HL-60/S4 (cell line): Measurements from ENCODE around the gene PTAFR.
"Not testable (repeated sequence)": the region's sequence is repeated elsewhere in the genome, so short reads cannot be mapped to it uniquely, and the experiment has no call there.

ENCODE experiments used
- in situ Hi-C: fragments of 300-500 bp; cut with MboI; formaldehyde crosslinking; loops from 2 replicates; pipeline ENCODE4 v1.14.3; 2022; ENCODE audit warnings: low sequenced_read_pairs

The PTAFR gene

GRCh38 chr1:28145728-28146127 lies 30.8 kb downstream of the PTAFR start:
- in situ Hi-C loops, result no loop called here

GRCh38 chr1:28144203-28145135 lies 32.0 kb downstream of the PTAFR start:
- in situ Hi-C loops, result no loop called here

GRCh38 chr1:28143496-28144202 lies 32.8 kb downstream of the PTAFR start:
- in situ Hi-C loops, result no loop called here

DNA sequence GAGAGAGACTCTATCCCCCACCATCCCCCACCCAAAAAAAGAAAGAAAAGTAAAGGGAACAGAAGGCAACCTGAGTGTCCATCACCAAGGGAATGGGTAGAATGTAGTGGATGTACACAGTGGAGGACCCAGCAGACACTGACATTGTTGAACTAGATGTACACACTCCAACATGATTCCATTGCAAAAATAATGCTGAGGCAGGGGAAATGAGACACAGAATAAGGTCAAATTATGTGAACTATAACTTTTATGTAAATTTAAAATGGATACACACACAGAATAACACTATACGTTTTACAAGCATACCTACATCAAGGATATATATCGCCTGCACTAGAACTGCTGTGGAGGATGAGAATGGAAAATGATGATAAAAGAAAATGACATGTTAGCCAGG lies 34.8 kb downstream of the PTAFR start:
- in situ Hi-C loops, result no loop called here

DNA sequence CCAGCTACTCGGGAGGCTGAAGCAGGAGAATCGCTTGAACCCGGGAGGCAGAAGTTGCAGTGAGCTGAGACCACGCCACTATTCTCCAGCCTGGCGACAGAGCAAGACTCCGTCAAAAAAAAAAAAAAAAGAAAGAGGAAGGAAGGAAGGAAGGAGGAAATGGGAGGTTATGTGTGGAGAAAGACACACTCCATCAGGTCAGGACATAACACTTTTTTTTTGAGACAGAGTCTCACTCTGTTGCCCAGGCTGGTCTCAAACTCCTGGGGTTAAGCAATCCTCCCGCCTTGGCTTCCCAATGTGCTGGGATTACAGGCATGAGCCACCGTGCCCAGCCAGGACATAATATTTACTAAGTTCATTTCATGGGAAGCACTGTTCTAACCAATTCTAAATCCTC lies 36.6 kb downstream of the PTAFR start:
- in situ Hi-C loops, result not testable (repeated sequence)

GRCh38 chr1:28139025-28139712 lies 37.3 kb downstream of the PTAFR start:
- in situ Hi-C loops, result no loop called here

DNA sequence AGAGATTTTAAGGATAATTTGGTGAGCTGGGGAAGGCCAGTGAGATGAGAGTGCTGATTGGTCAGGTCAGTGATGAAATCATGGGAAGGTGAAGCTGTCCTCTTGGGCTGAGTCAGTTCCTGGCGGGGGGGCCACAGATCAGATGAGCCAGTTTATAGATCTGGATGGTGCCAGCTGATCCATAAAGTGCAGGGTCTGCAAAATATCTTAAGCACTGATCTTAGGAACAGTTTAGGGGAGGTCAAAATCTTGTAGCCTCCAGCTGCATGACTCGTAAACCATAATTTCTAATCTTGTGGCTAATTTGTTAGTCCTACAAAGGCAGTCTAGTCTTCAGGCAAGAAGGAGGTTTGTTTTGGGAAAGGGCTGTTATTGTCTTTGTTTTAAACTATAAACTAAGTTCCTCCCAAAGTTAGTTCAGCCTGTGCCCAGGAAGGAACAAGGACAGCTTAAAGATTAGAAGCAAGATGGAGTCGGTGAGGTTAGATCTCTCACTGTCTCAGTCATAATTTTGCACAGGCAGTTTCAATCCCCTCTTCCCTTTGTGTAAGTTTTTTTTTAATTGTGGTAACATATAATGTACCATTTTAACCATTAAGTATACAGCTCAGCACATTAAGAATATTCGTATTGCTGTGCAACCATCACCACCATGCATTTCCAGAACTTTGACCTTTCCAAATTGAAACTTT lies 39.4 kb downstream of the PTAFR start:
- in situ Hi-C loops, result no loop called here

DNA sequence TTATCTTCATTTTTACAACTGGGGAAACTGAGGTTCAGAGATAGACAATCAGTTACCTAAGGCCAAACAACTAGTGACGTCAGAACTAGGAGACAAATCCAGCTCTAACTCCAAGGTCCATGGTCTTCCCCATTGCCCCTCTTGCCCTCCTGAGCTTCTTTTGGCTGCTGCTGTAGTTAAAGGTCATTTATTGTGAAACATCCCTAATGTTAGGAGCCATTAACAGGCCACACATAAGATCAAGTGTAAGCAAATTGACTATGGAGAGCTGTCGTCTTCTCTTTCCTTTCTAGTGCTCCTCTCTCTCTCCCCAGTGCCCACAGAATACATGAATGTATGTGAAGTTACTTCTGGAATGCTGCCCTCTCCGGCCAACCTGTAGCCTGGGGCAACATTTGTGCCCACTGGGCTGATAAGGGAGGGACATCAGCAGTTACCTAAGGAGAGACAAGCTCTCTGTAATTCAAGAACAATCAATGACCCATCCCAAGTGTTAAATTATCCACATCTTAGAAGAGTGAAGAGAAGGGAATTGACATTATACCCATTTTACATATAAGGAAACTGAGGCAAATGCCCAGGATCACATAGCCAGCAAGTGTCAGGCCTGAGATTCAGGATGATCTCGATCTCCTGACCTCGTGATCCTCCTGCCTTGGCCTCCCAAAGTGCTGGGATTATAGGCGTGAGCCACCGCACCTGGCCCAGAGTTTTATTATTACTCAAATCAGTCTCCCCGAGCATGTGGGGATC lies 40.1 kb downstream of the PTAFR start:
- in situ Hi-C loops, result no loop called here

DNA sequence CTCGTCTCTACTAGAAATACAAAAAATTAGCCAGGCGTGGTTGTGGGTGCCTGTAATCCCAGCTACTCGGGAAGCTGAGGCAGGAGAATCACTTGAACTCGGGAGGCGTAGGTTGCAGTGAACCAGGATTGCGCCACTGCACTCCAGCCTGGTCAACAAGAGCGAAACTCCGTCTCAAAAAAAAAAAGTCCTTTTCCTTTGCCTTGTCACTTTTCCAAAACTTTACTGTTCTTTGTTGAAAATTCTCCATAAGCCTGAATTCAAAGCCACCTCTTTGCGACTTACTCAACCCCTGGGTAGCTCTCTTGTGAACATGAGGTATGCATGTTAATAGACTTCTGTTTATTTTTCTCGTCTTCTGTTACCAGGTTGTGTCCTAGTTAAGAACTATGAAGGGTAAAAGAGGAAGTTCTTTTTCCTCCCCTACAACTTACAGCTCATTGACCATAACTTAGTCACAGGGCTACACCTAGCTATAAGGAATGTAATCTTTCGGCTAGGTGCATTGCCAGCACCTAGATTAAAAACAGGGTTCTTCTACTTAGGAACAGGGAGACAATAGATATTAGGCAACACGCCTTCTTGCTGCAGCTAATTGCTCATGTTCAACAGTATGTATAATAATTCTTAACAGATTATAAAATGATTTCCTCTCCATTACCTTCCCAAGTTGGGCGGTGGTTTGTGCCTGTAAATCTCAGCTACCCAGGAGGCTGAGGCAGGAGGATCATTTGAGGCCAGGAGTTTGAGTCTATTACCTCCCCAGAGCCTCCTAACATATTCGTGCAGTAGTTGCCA lies 40.9 kb downstream of the PTAFR start:
- in situ Hi-C loops, result no loop called here

DNA sequence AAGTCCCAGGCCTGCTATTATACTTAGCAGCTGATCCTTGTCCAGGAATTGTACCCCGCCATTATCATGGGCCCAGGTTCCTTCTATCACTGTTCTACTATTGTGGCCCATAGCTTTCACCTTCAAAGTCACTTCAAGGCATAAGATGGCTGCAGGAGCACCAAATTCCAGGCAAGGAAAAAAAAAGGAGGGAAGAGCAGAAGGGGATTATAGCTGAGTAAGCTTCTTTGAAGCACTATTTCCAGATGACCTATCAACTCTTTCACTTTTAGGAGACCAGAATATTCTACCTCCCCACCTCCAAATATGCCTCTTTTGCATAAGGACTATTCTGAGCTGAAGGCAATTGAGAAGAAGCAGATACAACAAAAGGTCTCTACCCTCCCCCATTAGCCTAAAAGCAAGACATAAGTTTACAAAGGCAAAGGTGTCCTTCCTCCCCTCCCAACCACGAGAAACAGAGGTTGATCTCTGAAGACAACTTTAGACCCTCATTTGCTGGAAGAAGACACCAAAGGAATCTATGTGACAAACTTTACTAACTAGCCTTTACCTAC lies 41.8 kb downstream of the PTAFR start:
- in situ Hi-C loops, result no loop called here

- in situ Hi-C loops, result no loop called here
These were observed 44.0 kb downstream of the PTAFR start for GRCh38 chr1:28132171-28133167.

GRCh38 chr1:28130901-28131300 lies 45.6 kb downstream of the PTAFR start:
- in situ Hi-C loops, result no loop called here

GRCh38 chr1:28129150-28129549 lies 47.3 kb downstream of the PTAFR start:
- in situ Hi-C loops, result no loop called here

DNA sequence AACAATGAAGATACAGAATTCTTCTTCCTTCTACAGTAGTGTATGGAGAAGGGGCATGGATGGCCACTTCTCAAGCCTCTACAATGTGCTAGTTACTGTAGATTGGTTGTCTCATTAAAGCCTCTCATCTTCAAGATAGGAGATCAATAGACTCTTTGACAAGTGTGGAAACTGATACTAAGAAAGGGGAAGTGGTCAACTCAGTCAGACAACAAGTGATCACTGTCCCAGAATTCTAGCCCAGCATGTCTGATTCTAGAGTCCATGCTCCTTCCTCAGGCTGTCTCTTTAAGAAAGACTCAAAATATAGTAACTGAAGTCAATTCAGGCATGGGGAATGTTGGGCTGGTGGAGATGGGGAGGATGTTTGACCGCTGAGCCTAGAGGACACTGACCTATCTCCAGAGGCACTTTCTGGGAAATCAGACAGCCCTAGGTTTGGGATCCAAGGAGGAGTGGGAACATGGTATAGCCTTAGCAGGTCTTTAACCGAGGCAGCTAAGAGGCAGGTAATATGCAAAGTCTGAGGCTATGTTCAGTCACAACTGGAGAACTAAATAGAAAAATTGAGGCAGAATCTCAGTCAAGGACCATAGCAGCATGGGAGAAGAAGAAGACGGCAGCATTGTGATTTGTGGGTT lies 48.8 kb downstream of the PTAFR start:
- in situ Hi-C loops, result no loop called here

DNA sequence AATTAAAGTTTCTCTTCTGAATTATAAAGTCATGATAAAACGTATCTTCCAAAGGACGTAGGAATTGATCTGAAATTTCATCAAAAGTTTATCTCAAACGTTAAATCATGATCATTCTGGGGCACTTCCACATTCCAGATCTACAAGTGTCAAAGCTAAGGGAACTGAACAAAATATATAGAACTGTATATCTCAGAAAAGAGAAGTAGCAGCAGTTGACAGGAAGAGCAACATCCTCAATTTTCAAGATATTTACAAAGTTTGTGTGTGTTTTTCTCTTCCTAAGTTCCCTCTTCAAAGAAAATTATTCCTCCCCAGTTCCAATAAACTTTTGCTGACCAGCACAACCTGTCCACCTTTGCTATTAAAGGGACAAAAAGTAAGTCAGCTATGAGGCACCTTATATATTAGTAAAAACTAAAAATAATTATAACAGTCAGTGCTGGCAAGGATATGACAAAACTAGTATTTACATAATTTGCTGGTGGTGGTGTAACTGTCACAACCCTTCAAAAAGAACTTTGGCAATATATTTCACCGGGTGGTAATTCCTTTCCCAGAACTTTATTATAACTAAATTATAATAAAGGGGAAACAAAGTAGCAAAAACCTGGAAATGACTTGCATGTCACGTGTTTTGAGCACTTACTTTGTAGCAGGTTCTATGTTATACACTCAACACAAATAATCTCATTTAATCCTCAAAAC lies 49.6 kb downstream of the PTAFR start:
- in situ Hi-C loops, result no loop called here

GRCh38 chr1:28126212-28126611 lies 50.3 kb downstream of the PTAFR start:
- in situ Hi-C loops, result no loop called here

DNA sequence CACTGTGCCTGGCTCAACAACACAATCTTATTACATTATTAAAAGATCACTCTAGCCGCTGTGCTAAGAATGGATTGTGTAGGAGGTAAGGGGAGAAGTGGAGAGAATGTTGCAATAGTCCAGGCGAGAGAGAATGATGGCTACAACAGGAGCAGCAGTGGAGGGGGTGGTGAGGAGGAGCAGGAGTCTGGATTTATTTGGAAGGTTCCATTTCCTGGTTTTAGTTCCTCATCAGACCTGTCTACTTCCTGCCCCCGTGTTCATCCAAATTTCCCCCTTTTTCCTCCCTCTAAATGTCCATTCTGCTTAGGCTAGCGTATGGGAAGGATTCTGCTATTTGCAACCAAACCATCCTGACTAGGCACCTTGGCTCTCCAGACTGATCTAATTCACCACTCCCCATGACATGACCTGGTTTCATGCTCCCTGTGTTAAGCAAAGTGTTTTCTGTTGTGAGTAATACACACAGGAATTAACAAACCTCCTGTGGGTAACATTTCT lies 53.0 kb downstream of the PTAFR start:
- in situ Hi-C loops, result no loop called here
